HepG2 (cell line): ENCODE measurements around the gene EVC. TPM values are rescaled to one million over a fixed set of nuclear protein-coding genes. Genes with fewer than 3 reads are reported as not detected.

Experiments used
- ARID4A ChIP-seq: sonication (generic); formaldehyde crosslinking; IDR thresholded peaks from 2 replicates; pipeline ENCODE4 v1.5.0; 2020; ENCODE audit warnings: mild to moderate bottlenecking, missing genetic modification reagents, borderline replicate concordance
- CREB3 ChIP-seq: sonication (generic); formaldehyde crosslinking; IDR thresholded peaks from 2 replicates; pipeline ENCODE4 v1.5.0; 2020; ENCODE audit warnings: missing genetic modification reagents
- FOXA3 ChIP-seq: IDR thresholded peaks from 2 replicates; pipeline ENCODE4 v1.6.1; 2016; ENCODE audit warnings: missing genetic modification reagents, missing compliant biosample characterization
- KDM2A ChIP-seq: sonication (generic); formaldehyde crosslinking; IDR thresholded peaks from 2 replicates; pipeline ENCODE4 v1.4.0; 2020; ENCODE audit warnings: low read depth, missing genetic modification reagents, borderline replicate concordance
- SALL1 ChIP-seq: sonication (generic); formaldehyde crosslinking; IDR thresholded peaks from 2 replicates; pipeline ENCODE4 v1.8.0; 2022; ENCODE audit warnings: mild to moderate bottlenecking, missing genetic modification reagents
- SMAD9 ChIP-seq: sonication (generic); formaldehyde crosslinking; IDR thresholded peaks from 2 replicates; pipeline ENCODE4 v1.5.1; 2020; ENCODE audit warnings: mild to moderate bottlenecking, missing genetic modification reagents
- TAF1 ChIP-seq: sonication (generic); formaldehyde crosslinking; IDR thresholded peaks from 2 replicates; pipeline ENCODE4 v1.4.0; 2020; ENCODE audit warnings: missing genetic modification reagents
- UBTF ChIP-seq: sonication (generic); formaldehyde crosslinking; IDR thresholded peaks from 2 replicates; pipeline ENCODE4 v1.4.0; 2020; ENCODE audit warnings: mild to moderate bottlenecking, missing genetic modification reagents
- ZNF263 ChIP-seq: sonication (generic); formaldehyde crosslinking; IDR thresholded peaks from 2 replicates; pipeline ENCODE4 v1.4.0; 2020; ENCODE audit warnings: missing genetic modification reagents
- ZNF333 ChIP-seq: sonication (generic); formaldehyde crosslinking; IDR thresholded peaks from 2 replicates; pipeline ENCODE4 v1.4.0; 2020; ENCODE audit warnings: mild to moderate bottlenecking, missing genetic modification reagents, borderline replicate concordance
- ZNF337 ChIP-seq: sonication (generic); formaldehyde crosslinking; IDR thresholded peaks from 2 replicates; pipeline ENCODE4 v1.5.1; 2020; ENCODE audit warnings: missing genetic modification reagents, low read depth, mild to moderate bottlenecking, borderline replicate concordance
- ZNF616 ChIP-seq: sonication (generic); formaldehyde crosslinking; IDR thresholded peaks from 2 replicates; pipeline ENCODE4 v1.5.0; 2020; ENCODE audit warnings: low read depth, mild to moderate bottlenecking, missing genetic modification reagents
- ZNF619 ChIP-seq: sonication (generic); formaldehyde crosslinking; IDR thresholded peaks from 2 replicates; pipeline ENCODE4 v1.4.0; 2020; ENCODE audit warnings: mild to moderate bottlenecking, missing genetic modification reagents
- ZNF687 ChIP-seq: sonication (generic); formaldehyde crosslinking; IDR thresholded peaks from 2 replicates; pipeline ENCODE4 v1.5.1; 2020; ENCODE audit warnings: mild to moderate bottlenecking, missing genetic modification reagents, moderate library complexity
- ZSCAN30 ChIP-seq: sonication (generic); formaldehyde crosslinking; IDR thresholded peaks from 2 replicates; pipeline ENCODE4 v1.5.0; 2020; ENCODE audit warnings: mild to moderate bottlenecking, missing genetic modification reagents
- polyA plus RNA-seq, 8 experiments: library from polyadenylated mRNA; depleted of rRNA in 3 of 8; stranded (reverse) in 7 of 8; unstranded in 1 of 8; fragments of >200 nt; fragmentation: Illumina TruSeq in 4 of 8; extraction: Trizol in 4 of 8; gene quantifications; 2 replicates each; pipeline versions ENCODE4 v1.2.1 to v1.2.3, GENCODE V29; 2011 to 2016; ENCODE audit warnings: low read depth in 4 of 8, missing spikeins in 1 of 8, mixed read lengths in 1 of 8; ENCODE audit not compliant: insufficient read depth in 1 of 8
- total RNA-seq, 5 experiments: library from RNA; depleted of rRNA; stranded (reverse); fragments of >200 nt; fragmentation: Illumina TruSeq; extraction: Trizol; gene quantifications; 2 replicates each; pipeline ENCODE4 v1.2.3, GENCODE V29; 2016; ENCODE audit warnings: low read depth in 1 of 5

EVC gene
- total and polyA plus RNA-seq, 2 of the 13 experiments (the other 11 are each of a cell fraction or from before 2014, with no cell fraction given) = 3.1 to 4.9 TPM

GRCh38 chr4:5710961-5711478 is at the start of gene EVC (continued):
- TF ChIP-seq ZNF263 (CRISPR knock-in tag) (peak; percentile 97), SALL1 (CRISPR knock-in tag) (peak; percentile 2; the same call in 1 of the 2 replicates), ZNF337 (CRISPR knock-in tag) (no peak), ARID4A (peak; percentile 6; the same call in 1 of the 2 replicates), FOXA3 (CRISPR knock-in tag) (no peak), UBTF (CRISPR knock-in tag) (peak; percentile 83; the same call in 1 of the 2 replicates), ZNF687 (CRISPR knock-in tag) (peak; percentile 48; the same call in 1 of the 2 replicates), TAF1 (CRISPR knock-in tag) (peak; percentile 45; the same call in 1 of the 2 replicates), ZNF616 (no peak), CREB3 (CRISPR knock-in tag) (no peak), ZNF333 (CRISPR knock-in tag) (0 out of 2 replicates have a peak, but pooled peaks have one; percentile 50), ZNF619 (peak; percentile 2; the same call in 1 of the 2 replicates), SMAD9 (CRISPR knock-in tag) (no peak), KDM2A (CRISPR knock-in tag) (peak; percentile 6; the same call in 1 of the 2 replicates), ZSCAN30 (CRISPR knock-in tag) (no peak)
